HG03066 (cell line): ENCODE measurements around the gene NUP54.
A peak's percentile ranks its signal among the peaks of the same experiment; 100 is the strongest.

Experiments used
- ATAC-seq: cut with Tn5 transposase; IDR thresholded peaks from one replicate; pipeline ENCODE4 v1.9.1; 2021; ENCODE audit warnings: low read depth; ENCODE audit not compliant: unreplicated experiment

The NUP54 gene, protein sequence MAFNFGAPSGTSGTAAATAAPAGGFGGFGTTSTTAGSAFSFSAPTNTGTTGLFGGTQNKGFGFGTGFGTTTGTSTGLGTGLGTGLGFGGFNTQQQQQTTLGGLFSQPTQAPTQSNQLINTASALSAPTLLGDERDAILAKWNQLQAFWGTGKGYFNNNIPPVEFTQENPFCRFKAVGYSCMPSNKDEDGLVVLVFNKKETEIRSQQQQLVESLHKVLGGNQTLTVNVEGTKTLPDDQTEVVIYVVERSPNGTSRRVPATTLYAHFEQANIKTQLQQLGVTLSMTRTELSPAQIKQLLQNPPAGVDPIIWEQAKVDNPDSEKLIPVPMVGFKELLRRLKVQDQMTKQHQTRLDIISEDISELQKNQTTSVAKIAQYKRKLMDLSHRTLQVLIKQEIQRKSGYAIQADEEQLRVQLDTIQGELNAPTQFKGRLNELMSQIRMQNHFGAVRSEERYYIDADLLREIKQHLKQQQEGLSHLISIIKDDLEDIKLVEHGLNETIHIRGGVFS

DNA sequence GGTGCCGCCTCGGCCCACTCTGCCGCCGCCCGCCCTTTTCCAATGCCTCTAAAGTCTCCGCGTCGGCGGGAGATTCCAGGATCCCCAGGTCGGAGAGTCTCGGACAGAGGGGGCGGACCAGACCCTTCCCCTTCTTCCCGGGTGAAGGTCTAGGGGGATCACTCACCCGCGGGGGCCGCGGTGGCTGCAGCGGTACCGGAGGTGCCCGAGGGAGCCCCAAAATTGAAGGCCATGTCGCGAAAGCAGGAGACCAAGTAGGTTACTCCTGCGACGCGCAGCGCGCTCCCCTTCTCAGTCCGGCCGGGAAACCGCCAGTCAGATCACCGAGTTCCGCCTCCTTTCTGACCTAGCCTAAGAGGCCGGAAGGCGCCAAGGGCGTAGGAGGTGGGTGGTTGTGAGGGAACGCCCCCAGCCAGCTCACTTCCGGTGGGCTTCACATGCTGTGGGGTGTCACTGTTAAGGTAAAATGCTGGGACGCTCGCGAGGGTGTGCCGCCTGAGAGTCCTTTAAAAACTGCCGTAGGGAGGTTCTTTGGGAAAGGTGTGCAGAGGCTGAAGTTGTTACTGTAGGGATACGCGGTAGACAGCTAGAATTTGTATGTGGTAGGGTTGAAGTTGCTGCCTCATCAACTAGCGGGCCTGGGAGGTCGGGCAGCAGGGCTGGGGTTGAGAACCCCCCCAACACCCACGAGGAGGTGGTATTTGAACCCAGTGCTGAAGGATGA is at the start of gene NUP54:
TSS of gene NUP54 (minus strand) at position 256 of the 724 bp plus-strand sequence. CDS start at position 233, 23 bp downstream.
- ATAC-seq, result peak; percentile 98

DNA sequence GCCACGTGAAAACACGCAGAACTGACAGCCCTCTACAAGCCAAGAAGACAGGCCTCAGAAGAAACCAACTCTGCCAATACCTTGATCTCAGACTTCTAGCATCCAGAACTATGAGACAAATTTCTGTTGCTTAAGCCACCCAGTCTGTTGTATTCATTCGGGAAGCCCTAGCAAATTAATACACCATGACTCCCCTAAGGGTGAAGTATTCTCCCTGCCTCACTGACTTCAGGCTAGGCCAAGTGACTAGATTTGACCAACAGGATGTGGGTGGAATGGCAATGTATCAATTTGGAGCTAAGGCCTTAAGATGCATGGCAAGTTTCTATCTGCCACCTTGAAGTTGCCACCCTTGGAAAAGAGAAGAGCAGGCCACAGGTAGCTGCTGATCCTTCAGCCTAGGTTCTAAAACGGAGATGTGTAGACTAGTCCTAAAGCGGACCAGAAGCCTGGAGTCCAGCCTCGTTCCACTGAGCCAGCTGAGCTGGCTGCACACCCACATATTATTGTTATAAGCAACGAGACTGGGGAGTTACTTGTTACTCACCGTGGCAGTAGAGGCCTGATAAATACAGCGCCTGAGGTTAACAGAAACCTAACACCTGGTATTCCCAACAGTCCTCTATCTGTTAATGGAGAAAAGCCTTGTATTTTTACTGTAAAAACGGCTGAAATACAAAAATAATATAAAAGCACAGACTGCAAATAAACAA is 49.0 kb upstream of the NUP54 start:
- ATAC-seq, result no peak

DNA sequence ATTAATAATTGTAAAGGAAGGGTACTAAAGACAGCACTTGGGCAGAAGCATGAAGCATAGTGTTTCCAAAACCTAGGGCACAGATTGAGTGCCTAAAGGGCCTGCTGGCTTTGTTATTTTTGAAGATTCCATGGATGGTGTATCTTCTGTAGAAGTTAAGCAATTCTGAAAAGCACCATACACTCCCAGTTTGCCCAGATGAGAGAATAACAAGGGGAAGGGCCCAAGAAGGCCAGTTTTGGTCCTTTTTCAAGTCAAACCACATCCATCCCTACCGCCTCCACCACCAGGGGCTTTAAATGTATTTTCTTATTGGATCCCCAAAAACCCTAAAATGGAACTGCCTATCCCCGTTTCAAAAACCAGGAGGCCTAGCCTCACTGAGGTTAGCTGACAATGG is 48.2 kb upstream of the NUP54 start:
- no peak for ATAC-seq

DNA sequence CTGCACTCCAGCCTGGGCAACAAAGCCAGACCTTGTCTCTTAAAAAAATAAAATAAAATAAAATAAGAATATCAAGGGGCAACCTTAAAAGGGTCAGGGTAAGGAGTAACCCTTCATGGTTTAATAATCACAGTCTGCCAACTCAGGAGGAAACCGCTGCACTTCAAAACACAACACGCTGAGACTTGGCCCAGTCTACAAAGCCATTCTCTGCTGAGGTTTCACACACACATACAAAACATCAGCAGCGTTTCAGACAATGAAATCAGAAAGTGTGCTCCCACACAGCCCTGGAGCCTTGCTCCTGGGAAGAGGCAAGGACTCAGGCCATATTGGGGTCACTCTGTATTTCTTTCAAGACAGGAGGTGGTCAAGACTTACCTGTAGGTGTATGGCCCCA is 47.1 kb upstream of the NUP54 start:
- no peak for ATAC-seq

DNA sequence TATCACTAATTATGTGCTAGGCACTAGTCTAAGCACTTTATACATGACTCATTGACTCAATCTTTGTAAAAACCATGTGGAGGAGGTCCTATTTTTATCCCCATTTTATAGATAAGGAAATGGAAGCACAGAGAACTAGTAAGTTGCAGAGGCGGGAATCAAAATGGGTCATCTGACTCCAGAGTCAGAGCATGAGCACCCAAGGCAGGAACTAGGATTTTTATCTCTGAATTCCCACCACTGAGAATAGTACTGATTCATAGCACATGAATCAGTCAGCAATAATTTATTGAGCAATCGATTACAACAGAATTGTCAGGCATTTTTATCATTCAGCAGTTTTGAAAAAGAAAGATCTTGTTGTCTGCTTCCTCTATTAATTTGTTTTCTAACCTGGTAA is 46.1 kb upstream of the NUP54 start:
- ATAC-seq, result no peak

DNA sequence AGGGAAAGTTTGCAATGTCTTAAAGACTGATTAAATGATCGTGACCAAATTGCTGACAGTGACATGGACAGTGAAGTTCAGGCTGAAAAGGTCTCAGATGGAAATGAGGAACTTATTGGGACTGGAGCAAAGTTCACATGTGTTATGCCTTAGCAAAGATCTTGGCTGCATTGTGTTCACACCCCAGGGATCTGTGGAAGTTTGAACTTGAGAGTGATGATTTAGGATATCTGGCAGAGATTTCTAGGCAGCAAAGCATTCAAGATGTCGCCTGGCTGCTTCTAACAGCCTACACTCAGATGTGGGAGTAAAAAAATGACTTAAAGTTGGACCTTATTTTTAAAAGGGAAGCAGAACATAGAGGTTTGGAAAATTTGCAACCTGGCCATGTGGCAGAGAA is 44.0 kb upstream of the NUP54 start:
- ATAC-seq, result no peak

DNA sequence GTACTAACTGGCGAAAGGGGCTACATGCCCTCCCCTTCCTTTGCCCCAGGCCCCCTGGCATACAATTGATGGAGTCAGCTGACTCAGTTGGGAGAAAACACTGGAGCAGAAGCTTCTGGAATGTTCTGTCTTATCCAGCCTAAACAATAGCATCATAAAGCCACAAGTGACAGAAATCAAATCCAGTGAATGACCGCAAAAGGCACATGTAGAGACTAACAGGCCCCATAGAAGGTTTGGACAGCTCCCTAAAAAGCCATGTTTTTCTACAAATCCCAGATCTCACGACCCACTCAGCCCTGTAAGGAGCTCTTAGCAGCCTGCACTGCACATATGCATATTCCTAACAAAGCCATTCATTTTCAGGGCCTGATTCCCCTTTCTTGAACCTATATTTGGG is 40.4 kb upstream of the NUP54 start:
- ATAC-seq, result no peak

DNA sequence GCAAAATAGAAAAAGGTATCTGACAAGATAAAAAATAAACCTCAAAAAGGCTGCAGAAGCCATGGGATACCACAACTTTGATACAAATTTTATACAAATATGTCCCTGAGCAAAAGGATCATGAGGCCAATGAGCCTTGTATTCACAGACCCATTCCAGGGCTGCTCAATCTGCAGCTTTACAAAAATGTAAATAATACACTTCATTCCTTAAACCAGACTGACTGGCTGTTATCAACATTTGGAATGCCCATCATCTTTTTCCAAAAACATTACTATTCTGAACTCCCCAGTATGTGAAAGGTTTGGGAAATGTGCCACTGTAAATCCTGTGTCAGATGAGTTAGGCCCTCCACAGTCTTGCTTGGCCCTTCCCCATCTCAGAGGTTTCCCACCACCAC is 40.0 kb upstream of the NUP54 start:
- ATAC-seq, result no peak

DNA sequence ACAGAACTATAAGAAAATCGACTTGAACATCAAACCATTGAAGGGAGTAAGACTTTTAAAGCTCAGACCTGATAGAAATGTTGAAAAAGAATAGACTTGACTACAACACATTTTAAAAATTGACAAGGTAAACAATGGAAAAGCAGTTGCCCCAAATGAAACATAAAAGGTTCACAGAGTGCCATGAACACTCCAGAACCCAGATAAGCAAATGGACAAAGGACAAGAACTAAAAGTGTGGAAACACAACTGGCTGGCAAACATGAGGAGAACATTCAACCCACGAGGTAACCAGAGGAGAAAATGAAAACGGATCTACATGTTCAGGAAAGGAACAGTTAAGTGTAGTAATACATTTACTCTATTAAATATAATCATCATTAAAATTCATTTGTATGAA is 39.0 kb upstream of the NUP54 start:
- no peak for ATAC-seq

DNA sequence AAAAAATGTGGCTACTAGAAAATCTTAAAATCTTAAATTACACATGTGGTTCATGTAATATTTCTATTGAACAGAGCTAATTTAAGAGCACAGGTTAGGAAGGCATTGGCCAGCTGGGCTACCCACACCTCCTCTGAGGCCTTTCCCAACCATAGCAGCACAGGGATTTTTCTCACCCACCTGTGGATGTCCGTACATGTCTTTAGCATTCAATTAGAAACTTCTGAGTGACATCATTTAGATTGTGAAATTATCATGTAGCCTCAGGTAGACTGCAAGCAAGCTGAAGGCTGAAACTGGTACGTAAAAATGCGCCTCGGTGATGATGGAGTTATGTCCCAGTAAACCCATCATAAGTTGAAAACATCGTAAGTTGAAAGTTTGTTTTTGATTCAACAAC is 34.3 kb upstream of the NUP54 start:
- ATAC-seq, result no peak

DNA sequence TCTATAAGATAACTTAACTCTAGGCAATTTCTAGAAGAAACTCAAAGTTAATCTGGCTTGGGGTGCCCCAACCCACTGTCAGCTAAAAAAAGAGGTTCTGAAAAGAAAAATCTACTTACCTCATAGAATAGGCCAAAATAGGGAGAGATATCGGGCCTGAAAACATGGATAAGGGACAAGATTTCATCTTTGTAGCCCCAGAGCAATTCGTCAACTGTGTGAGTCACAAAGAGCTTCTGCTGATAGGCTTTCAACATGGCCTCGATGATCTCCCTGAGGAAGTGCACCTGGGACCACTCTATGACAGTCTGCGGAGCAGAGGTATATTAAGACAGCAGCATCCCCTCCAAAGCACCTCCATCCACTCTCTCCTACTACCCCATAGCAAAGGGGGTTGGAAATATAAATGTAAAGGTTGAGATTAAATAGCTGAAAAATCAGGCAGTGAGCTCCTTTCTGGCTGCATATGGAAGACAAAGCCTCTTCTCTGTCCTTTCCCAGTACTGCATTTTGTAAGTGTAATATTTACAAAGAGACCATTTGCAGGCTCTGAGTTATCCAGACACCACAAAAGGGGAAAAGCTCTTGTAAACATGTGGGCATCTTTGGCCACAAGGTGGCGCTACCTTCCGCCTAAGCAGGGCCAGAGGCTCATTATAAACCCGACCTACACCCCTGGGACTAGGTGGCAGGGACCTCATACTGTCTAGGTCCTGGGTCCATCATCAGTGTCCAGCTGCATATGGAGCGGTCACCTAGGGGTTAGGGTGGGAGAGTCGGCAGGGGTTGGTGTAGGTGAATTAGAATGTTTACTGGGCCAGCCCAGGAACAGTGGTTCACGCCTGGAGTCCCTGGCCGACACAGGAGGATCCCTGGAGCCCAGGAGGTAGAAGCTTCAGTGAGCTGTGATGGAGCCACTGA is 31.5 kb upstream of the NUP54 start:
- ATAC-seq, result peak; percentile 96

DNA sequence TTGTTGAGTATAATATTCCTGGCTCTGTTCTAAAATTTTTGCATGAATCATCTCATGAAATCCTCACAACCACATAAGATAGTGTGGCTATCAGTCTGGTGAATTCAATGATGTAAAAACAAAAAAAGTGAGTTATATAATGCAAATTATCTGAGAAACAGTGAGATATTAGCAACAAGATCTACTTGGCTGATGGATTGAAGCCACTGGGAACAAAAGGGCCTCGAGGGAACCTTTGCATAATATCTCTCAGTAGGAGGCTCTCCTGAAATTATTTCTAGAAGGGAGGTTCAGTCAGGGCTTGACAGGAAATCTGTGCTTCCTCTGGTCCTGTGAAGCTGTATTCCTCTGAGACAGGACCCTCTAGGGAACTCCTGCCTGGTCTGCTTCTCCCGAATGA is 30.1 kb upstream of the NUP54 start:
- ATAC-seq, result no peak

DNA sequence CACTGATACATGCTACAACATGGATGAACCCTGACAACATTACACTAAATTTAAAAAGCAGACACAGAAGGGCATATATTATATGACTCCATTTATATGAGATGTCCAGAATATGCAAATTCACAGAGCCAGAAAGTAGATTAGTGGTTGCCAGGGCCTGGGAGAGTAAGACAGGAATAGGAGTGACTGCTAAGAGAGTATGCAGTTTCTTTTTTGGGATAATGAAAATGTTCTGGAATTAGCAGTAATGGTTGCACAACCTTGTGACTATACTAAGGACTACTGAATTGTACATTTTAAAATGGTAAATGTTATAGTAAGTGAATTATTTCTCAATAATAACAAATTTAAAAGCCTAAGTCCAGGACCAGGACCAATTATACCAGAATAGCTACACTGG is 29.5 kb upstream of the NUP54 start:
- no peak for ATAC-seq

DNA sequence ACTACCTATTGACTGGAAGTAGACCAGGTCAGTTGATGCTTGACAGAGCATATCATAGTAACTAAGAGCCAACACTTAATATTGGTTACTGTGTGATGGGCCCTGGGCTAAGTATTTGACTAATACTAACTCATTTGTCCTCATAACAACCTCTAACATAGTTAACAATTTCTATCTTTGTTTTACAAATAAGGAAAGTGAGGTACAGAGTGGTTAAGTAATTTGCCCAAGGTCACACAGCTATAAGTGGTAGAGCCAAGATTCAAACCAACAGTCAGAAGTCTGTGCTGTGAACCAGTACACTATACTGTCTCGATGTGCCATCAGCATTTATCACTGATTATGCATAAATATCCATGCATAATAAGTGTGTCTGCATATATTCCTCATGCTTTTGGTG is 27.1 kb upstream of the NUP54 start:
- no peak for ATAC-seq

DNA sequence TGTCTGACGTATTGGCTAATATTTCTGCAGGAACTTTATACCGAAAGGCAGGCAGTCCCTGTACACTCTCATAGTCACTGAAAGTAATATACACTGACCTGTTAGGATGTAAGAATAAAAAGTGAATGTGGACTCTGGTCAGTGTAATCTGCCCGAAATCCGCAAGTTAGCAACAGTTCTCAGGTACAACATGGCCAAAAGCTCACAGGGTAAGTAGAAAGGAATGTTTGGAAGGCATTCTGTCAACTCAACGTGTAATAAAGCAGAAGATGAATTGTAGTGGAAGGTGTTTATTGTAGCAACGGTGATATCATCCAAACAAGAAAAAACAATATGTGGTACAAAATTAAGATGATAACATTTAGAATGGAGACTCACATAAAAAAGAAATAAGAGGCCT is 26.0 kb upstream of the NUP54 start:
- no peak for ATAC-seq

DNA sequence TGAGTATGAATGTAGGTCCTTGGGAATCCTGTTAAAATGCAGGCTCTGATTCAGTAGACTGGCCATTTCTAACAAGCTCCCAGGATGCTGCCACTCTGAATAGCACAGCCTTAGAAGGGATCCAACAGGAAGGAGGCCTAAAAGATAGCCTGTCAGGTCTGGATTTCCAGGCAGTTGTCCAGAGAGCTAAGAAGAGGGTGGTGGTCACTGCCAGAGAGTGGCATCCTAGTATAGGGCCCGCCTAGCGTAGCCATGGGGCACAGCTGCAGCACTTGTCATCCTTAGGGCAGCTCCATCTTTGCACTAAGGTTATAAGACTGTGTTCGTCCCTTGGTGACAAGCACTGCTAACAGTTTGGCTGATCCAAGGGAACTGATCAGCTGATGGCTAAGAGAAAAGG is 20.5 kb upstream of the NUP54 start:
- ATAC-seq, result no peak

DNA sequence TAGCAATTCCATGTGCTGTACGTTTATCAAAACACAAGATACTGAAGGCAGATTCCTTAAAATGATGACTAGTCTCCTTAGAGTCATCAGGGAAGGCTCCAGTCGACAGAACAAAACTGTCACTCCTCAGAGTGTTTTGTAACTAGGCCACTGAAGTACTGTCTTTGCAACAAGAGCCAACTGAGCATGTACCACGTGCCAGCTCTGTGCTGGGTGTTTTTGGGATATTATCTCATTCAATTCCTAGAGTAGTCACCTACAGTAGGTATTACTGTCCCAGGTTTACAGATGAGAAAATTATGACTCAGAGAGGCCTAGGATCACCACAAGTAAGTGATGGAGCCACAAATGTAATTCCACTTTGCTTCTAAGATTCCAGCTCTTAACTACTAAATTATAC is 18.3 kb upstream of the NUP54 start:
- ATAC-seq, result no peak

DNA sequence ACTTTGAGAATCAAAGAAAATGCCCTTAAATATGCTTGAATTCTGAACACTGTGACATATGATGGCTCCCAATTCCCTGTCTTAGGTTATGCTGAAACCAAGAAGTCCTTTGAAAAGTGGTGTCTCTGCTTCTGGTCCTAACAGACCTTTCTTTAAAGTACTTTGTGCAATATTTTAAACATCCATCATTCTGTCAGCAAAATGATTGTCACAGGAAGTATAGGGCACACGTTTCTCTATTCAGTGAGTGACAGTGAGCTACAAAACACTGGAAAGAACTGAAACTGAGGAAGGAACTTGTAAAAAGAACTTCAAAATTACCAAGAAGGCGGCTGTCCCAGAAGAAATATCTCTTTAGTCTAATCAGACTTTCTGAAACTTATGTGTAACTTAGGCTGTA is 12.2 kb upstream of the NUP54 start:
- no peak for ATAC-seq

DNA sequence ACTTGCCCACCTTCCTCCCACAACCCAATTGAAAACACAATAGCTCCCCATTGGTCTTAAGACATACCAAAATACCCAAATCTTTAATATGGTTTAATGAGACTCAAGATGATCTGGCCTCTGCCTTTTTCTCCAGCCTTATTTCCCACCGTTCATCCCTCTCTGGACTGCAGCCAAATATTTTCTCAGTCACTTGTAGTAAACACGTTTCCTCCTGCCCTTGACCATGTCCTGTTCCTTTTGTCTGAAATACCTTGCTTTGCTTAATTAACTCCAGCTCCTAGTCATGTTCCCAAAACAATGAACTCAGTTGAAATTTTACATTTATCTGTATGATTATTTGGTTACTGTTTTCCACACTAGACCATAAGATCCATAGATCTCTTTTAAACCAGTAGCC is 8.4 kb upstream of the NUP54 start:
- ATAC-seq, result no peak

DNA sequence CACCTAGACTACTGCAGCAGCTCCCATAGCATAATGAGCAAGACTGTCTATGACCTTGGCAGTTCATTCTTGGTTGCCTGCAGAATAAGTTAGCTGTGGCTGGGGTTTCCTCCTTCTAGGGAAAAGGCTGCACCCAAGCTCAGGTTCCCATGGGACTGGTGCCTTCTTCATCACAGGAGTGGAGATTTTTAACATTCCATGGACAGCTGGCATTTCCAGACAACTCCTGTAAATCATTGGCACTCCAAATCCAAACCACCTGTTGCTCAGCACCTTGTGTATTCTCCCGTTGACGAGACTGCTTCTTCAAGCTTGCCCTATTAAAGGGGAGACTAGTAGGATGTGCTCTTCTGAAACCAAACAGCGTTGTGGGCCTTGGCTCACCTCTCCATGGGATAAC is 7.8 kb upstream of the NUP54 start:
- ATAC-seq, result no peak
